Epithelial cell of proximal tubule (primary cell): Measurements from ENCODE around the gene SEC22C. TPM values are rescaled to one million over a fixed set of nuclear protein-coding genes. Genes with fewer than 3 reads are reported as not detected.

ENCODE experiments used
- DNase-seq: peaks from one replicate; pipeline ENCODE4 v3.0.0-alpha.2; 2011; ENCODE audit warnings: low read depth
- H3K4me3 ChIP-seq: 2 replicates; pipeline ENCODE4 v1.5.1; 2011; ENCODE audit warnings: low read depth, mild to moderate bottlenecking, low read length
- total RNA-seq: library from RNA; depleted of rRNA; stranded (reverse); fragments of >200 nt; gene quantifications from 2 replicates; pipeline ENCODE4 v1.2.3, GENCODE V29; 2015
- TF ChIP-seq, protein P1 (sequence below): conservative IDR thresholded peaks from 2 replicates; pipeline ENCODE4 v1.5.1; 2012; ENCODE audit warnings: low read depth, mild to moderate bottlenecking, low read length

Gene SEC22C
- total RNA-seq, 1 donor from 2014 or later = 40.8 TPM

DNA sequence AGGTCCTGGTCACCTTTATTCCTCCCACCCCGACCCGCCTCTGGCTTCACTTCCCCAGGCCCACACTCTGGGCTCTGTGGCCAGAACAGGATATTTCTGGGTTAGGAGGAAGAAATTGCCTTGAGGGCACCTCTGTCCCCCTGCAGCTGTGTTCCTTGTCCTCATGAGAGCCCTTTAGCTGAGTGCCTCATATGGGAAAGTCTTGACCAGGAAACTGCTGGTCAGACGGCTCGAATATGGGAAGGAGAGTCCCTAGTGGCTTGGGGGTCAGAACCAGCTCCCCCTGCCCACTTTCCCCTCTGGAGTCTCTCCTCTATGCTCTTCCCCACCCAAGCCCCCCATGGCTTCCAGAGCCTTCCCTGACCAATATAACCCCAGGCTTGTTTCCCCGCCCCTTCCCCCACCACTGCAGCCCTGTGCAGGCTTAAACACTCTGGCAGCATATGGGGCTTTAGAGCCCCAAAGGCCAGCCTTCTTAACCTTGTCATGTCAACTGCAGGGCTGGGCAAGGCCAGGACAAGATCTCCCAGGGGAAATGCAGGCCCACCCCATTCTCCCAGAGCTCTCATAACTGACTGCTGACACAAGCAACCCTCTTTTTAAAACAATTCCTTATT lies 36.4 kb downstream of the SEC22C start:
- TF ChIP-seq, protein P1, sequence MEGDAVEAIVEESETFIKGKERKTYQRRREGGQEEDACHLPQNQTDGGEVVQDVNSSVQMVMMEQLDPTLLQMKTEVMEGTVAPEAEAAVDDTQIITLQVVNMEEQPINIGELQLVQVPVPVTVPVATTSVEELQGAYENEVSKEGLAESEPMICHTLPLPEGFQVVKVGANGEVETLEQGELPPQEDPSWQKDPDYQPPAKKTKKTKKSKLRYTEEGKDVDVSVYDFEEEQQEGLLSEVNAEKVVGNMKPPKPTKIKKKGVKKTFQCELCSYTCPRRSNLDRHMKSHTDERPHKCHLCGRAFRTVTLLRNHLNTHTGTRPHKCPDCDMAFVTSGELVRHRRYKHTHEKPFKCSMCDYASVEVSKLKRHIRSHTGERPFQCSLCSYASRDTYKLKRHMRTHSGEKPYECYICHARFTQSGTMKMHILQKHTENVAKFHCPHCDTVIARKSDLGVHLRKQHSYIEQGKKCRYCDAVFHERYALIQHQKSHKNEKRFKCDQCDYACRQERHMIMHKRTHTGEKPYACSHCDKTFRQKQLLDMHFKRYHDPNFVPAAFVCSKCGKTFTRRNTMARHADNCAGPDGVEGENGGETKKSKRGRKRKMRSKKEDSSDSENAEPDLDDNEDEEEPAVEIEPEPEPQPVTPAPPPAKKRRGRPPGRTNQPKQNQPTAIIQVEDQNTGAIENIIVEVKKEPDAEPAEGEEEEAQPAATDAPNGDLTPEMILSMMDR = no peak
- DNase-seq = no peak
- H3K4me3 ChIP-seq = no peak overlapping the region

GRCh38 chr3:42544492-42545283 lies 37.1 kb downstream of the SEC22C start:
- DNase-seq = no peak
- no peak overlapping the region for H3K4me3 ChIP-seq

DNA sequence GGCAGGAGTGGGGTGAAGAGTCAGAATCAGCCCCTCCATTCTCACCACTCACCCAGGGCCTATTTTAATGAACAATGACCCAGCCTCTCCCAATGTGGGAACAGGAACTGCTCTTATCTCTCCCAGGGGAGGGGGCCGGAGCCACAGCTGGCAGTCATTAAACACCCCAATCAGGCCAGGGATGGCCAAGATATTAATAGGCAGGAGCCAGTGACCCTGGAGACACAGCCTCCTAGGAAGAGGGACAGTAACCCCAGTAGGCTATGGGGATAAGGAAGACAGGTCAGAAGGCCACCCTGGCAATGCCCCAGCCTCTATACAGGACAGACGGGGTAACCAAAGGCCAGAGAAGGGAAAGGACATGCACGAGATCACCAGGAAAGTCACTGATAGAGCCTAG lies 40.7 kb downstream of the SEC22C start:
- no peak for DNase-seq
- TF ChIP-seq, protein P1 = no peak
- H3K4me3 ChIP-seq = no peak overlapping the region

More at GRCh38 chr3:42544492-42545283, 37.1 kb downstream of the SEC22C start:
- TF ChIP-seq, protein P1 = no peak

GRCh38 chr3:42539871-42540714 lies 41.7 kb downstream of the SEC22C start:
- TF ChIP-seq, protein P1 = peak; percentile 79
- no peak overlapping the region for H3K4me3 ChIP-seq
- no peak for DNase-seq

- H3K4me3 ChIP-seq = no peak overlapping the region
- TF ChIP-seq, protein P1 = peak; percentile 2
- DNase-seq = no peak
Measured at GRCh38 chr3:42537350-42537749, 44.4 kb downstream of the SEC22C start.

DNA sequence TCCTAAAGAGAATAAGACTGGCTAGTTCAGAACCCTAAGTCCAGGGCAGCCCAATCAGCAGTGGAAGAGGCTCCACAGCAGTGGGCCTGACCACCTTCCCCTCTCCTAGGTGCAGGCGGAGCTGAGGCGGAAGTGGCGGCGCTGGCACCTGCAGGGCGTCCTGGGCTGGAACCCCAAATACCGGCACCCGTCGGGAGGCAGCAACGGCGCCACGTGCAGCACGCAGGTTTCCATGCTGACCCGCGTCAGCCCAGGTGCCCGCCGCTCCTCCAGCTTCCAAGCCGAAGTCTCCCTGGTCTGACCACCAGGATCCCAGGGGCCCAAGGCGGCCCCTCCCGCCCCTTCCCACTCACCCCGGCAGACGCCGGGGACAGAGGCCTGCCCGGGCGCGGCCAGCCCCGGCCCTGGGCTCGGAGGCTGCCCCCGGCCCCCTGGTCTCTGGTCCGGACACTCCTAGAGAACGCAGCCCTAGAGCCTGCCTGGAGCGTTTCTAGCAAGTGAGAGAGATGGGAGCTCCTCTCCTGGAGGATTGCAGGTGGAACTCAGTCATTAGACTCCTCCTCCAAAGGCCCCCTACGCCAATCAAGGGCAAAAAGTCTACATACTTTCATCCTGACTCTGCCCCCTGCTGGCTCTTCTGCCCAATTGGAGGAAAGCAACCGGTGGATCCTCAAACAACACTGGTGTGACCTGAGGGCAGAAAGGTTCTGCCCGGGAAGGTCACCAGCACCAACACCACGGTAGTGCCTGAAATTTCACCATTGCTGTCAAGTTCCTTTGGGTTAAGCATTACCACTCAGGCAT lies 45.6 kb downstream of the SEC22C start:
- no peak overlapping the region for H3K4me3 ChIP-seq
- TF ChIP-seq, protein P1 = peak; percentile 59
- no peak for DNase-seq
